MCF 10A (cell line): Measurements from ENCODE around the gene TRIM33. TPM values are rescaled to one million over a fixed set of nuclear protein-coding genes. Genes with fewer than 3 reads are reported as not detected.
A peak's percentile ranks its signal among the peaks of the same experiment; 100 is the strongest.

ENCODE experiments used
- BruUV-seq: library from RNA; stranded (reverse); fragments of 400-500 nt; replicated peaks from 2 replicates; lab custom pipeline; 2021; lab: Mats Ljungman, UMichigan
- CTCF ChIA-PET: fragments of 300-600 bp; sonication (Branson Sonifier 250); formaldehyde crosslinking; extraction: SDS; loops from one replicate; lab custom pipeline; 2021; ENCODE audit warnings: antibody characterized with exemption, inconsistent platforms; lab: Yijun Ruan, JAX
- POLR2A ChIA-PET: fragments of 300-600, 350-650 bp; sonication (Branson Sonifier 250); formaldehyde crosslinking; extraction: SDS; loops from one replicate; lab custom pipeline; 2020; ENCODE audit warnings: antibody characterized with exemption, inconsistent platforms; lab: Yijun Ruan, JAX
- DNase-seq: peaks from one replicate; pipeline ENCODE4 v3.0.0-alpha.2; 2018; ENCODE audit not compliant: unreplicated experiment
- H3K27ac Mint-ChIP-seq: one replicate; pipeline ENCODE4 v1.8.0; 2022; ENCODE audit warnings: mild to moderate bottlenecking, low read depth, mixed read lengths; ENCODE audit not compliant: unreplicated experiment
- H3K27me3 Mint-ChIP-seq: one replicate; pipeline ENCODE4 v1.8.0; 2022; ENCODE audit warnings: mixed read lengths; ENCODE audit not compliant: insufficient read depth, unreplicated experiment
- H3K36me3 Mint-ChIP-seq: one replicate; pipeline ENCODE4 v1.8.0; 2022; ENCODE audit warnings: mild to moderate bottlenecking, moderate library complexity, mixed read lengths; ENCODE audit not compliant: insufficient read depth, unreplicated experiment
- H3K4me1 Mint-ChIP-seq: one replicate; pipeline ENCODE4 v1.8.0; 2022; ENCODE audit warnings: mixed read lengths; ENCODE audit not compliant: insufficient read depth, unreplicated experiment
- H3K4me3 Mint-ChIP-seq: one replicate; pipeline ENCODE4 v1.8.0; 2022; ENCODE audit warnings: mild to moderate bottlenecking, moderate library complexity, mixed read lengths; ENCODE audit not compliant: unreplicated experiment
- H3K9me3 Mint-ChIP-seq: one replicate; pipeline ENCODE4 v1.8.0; 2022; ENCODE audit warnings: mixed read lengths; ENCODE audit not compliant: unreplicated experiment
- intact Hi-C: fragments of 100-400 bp; cut with micrococcal nuclease; formaldehyde crosslinking; loops from 2 replicates; pipeline ENCODE4 v1.14.1; 2022
- total RNA-seq: library from RNA; stranded (reverse); gene quantifications from 2 replicates; pipeline ENCODE4 v1.2.3, GENCODE V29; 2022
- TF ChIP-seq, protein P1 (sequence below): fragments of 200-600 bp; IDR thresholded peaks from one replicate; pipeline ENCODE4 v1.8.0; 2022; ENCODE audit warnings: antibody characterized with exemption, mild to moderate bottlenecking; ENCODE audit not compliant: unreplicated experiment

The TRIM33 gene
- total RNA-seq, 1 experiment from 2014 or later = 33.2 TPM

DNA sequence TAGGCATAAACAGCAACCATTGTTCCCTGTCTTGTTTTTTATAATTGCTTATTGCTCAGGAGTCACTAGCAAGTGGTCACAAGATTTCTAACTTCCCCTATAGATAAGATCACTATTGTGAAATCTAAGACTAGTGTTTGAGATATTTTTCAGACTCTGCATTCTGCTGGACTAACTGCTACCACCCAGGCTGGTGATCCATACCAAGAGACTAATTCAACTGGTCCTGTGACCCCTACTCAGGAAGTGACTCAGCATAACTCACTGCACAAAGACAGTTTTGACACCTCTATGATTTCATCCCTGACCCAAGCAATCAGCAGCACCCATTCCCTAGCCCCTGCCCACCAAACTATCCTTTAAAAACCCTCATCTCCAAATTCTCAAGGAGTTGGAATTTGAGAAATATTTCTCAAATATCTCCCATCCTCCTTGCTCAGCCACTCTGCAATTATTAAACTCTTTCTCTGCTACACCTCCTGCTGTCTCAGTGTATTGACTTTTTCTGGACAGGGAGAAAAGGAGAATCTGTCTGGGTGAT lies 52.7 kb downstream of the TRIM33 start:
- Mint-ChIP-seq H3K27me3 (no peaks in the 10 kb centered on the region), H3K4me3 (no peak overlapping the region), H3K36me3 (peaks cover 62% of the 10 kb centered on the region), H3K27ac (peak overlapping the region; percentile 67), H3K4me1 (peaks cover 7% of the 10 kb centered on the region), H3K9me3 (no peaks in the 10 kb centered on the region)
- CTCF ChIA-PET = no interaction called here
- DNase-seq = peak; percentile 24
- POLR2A ChIA-PET = interaction anchor here (1.0 to 1.9 kb wide), 4 partner anchors 11 to 18 kb away, joined by 3 to 5 read pairs (median 4); no protein-coding TSS in a partner anchor
- BruUV-seq = no TSS peak
- TF ChIP-seq, protein P1, sequence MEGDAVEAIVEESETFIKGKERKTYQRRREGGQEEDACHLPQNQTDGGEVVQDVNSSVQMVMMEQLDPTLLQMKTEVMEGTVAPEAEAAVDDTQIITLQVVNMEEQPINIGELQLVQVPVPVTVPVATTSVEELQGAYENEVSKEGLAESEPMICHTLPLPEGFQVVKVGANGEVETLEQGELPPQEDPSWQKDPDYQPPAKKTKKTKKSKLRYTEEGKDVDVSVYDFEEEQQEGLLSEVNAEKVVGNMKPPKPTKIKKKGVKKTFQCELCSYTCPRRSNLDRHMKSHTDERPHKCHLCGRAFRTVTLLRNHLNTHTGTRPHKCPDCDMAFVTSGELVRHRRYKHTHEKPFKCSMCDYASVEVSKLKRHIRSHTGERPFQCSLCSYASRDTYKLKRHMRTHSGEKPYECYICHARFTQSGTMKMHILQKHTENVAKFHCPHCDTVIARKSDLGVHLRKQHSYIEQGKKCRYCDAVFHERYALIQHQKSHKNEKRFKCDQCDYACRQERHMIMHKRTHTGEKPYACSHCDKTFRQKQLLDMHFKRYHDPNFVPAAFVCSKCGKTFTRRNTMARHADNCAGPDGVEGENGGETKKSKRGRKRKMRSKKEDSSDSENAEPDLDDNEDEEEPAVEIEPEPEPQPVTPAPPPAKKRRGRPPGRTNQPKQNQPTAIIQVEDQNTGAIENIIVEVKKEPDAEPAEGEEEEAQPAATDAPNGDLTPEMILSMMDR = no peak
- intact Hi-C loops = no loop called here

DNA sequence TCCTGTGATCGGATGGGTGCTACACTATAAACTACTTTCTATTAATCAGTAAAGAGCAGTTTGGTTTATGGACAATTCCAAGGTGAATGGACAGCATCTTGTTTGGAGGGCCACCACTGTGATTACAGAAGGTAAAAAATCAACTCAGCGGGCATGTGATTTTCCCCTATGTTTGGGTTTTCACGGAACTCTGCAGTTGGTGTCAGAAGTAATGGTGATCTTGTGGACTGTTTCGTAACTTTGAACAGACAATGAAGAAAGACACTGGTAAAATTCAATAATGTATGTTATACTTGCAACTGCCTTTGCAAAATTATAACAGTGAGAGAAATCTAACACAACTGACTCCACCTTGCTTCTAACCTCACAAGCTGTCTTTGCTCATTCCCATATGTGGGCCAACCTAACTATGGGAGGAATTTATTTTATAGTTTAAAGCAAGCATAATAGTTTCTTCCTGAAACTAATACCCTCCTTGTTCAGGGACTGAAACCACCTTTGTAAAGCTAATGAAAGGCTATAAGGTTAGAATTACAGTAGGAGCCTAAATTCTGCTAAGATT lies 53.2 kb downstream of the TRIM33 start:
- ChIA-PET POLR2A (interaction anchor here (0.7 to 1.9 kb wide), 5 partner anchors 10 to 18 kb away, joined by 3 to 5 read pairs (median 3); no protein-coding TSS in a partner anchor), CTCF (interaction anchor here (0.6 kb wide), 1 partner anchor 111 kb away, joined by 3 read pairs; no protein-coding TSS in a partner anchor)
- Mint-ChIP-seq H3K36me3 (peaks cover 68% of the 10 kb centered on the region), H3K27me3 (no peaks in the 10 kb centered on the region), H3K9me3 (no peaks in the 10 kb centered on the region), H3K4me3 (no peak overlapping the region), H3K4me1 (peaks cover 7% of the 10 kb centered on the region), H3K27ac (peak overlapping the region; percentile 67)
- BruUV-seq = no TSS peak
- TF ChIP-seq, protein P1 = no peak
- no peak for DNase-seq
- intact Hi-C loops = no loop called here

DNA sequence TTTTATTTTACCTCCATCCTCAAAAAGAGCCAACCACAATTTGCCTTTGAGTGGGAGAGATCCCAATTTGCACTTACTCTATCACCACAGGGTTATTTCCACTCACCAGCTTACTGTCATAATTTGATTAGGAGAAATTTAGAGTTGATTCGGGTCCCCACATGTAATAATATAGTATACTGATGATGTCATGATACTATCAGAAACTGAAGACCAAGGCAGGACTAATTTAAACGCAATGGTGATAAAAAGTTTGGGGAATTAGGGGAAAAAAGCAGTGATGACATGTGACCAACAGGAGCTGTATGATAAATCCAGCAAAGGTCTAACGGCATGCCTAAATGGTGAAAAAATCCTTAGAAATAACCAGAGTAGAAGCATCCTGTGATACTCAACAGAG lies 54.4 kb downstream of the TRIM33 start:
- intact Hi-C loops = no loop called here
- Mint-ChIP-seq H3K4me3 (no peak overlapping the region), H3K4me1 (peaks cover 7% of the 10 kb centered on the region), H3K9me3 (no peaks in the 10 kb centered on the region), H3K36me3 (peaks cover 66% of the 10 kb centered on the region), H3K27me3 (no peaks in the 10 kb centered on the region), H3K27ac (no peak overlapping the region)
- DNase-seq = no peak
- TF ChIP-seq, protein P1 = no peak
- BruUV-seq = no TSS peak
- ChIA-PET CTCF (no interaction called here), POLR2A (interaction anchor here (1.9 kb wide), 1 partner anchor 12 kb away, joined by 4 read pairs; no protein-coding TSS in a partner anchor)

DNA sequence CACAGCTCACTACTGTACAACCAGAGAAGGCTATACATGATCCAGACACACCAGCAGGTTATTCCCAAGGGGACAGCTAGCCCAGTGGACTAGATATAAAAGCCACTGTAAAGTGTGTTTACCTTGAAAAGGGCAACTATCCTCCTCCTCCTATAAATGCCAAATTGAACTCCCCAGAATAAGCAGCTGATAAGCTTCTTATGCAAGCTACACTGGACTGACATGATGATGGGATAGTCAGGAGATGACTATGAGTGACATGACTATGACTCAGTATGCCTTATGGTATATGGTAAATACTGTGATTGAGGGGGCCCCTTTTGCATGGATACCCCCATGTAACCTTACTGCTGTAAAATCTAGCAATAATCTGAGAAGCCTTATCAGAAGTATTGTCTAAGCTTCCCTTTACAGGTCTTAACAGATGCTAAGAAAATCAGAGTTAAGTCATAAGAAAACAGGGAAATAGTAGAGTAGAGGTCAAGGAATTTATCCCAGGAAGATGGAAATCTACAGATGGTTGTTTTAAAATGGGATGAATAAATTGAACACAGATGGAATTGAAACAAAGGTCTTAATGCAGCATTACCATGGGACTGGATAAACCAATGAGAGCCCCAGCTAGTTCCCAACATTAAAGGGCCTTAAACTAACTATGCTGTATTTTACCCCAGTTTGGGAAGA lies 55.8 kb downstream of the TRIM33 start:
- ChIA-PET CTCF (interaction anchor here (0.7 kb wide), 1 partner anchor 13 kb away, joined by 3 read pairs; no protein-coding TSS in a partner anchor), POLR2A (interaction anchor here (1.1 kb wide), 1 partner anchor 12 kb away, joined by 3 read pairs; no protein-coding TSS in a partner anchor)
- DNase-seq = no peak
- Mint-ChIP-seq H3K4me1 (peaks cover 7% of the 10 kb centered on the region), H3K4me3 (no peak overlapping the region), H3K27ac (no peak overlapping the region), H3K9me3 (no peaks in the 10 kb centered on the region), H3K36me3 (peaks cover 62% of the 10 kb centered on the region), H3K27me3 (no peaks in the 10 kb centered on the region)
- intact Hi-C loops = no loop called here
- TF ChIP-seq, protein P1 = no peak
- no TSS peak for BruUV-seq
